IPS-18a (cell line): Measurements from ENCODE around the gene RPH3AL.

ENCODE experiments used
- H3K27ac ChIP-seq: one replicate; pipeline ENCODE4 v1.5.1; 2013; ENCODE audit warnings: low read length
- H3K27me3 ChIP-seq: one replicate; pipeline ENCODE4 v1.6.1; 2013; ENCODE audit warnings: mild to moderate bottlenecking, low read length; ENCODE audit not compliant: control insufficient read depth, insufficient read depth
- H3K36me3 ChIP-seq: one replicate; pipeline ENCODE4 v1.6.1; 2013; ENCODE audit warnings: low read depth, low read length; ENCODE audit not compliant: control insufficient read depth
- H3K4me1 ChIP-seq: one replicate; pipeline ENCODE4 v1.6.1; 2013; ENCODE audit warnings: low read depth, low read length; ENCODE audit not compliant: control insufficient read depth
- H3K4me3 ChIP-seq: one replicate; pipeline ENCODE4 v1.5.1; 2013; ENCODE audit warnings: low read length
- H3K9ac ChIP-seq: one replicate; pipeline ENCODE4 v1.6.1; 2013; ENCODE audit warnings: mild to moderate bottlenecking, low read length, moderate library complexity
- H3K9me3 ChIP-seq: one replicate; pipeline ENCODE4 v1.6.1; 2013; ENCODE audit warnings: low read depth, low read length; ENCODE audit not compliant: control insufficient read depth

The RPH3AL gene, protein sequence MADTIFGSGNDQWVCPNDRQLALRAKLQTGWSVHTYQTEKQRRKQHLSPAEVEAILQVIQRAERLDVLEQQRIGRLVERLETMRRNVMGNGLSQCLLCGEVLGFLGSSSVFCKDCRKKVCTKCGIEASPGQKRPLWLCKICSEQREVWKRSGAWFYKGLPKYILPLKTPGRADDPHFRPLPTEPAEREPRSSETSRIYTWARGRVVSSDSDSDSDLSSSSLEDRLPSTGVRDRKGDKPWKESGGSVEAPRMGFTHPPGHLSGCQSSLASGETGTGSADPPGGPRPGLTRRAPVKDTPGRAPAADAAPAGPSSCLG

DNA sequence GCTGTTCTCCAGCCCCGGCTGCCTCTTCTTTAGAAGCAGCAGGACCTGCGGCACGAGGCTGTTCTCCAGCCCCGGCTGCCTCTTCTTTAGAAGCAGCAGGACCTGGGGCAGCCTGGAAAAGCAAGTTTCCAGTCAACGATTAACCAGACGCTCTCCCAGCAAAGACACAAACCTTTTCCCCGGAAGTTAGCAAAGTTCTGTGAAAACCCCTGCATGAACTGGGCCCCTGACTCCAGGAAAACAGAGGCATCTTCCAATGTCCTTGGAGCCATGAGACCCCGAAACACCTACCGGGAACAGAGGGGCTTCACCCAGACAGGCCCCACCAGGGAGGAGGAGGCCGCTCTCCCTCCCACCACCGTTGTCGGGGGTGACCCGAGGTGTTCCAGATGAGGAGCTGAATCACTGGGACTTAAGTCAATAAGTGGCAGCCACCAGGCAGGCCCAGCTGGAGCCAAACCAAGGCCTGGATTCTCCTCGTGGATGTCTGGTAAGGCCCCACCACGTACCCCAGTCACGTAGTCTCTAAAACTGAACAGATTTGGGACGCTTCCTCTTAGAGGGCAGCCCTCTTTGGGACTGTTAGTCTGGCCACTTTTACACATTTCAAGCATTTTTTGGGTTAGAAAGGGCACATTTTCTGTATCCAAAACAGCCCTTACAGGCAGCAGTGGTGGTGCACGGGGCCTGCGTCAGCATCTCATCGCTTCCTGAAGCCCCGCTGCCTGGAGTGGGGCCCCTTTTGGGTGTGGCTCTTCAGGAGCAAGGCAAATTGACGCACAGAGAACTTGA, at the start of gene RPH3AL:
Gene RPH3AL (minus strand): TSS at position 387 of the 792 bp plus-strand sequence. CDS start 25,264 bp downstream, outside the sequence.
- H3K9me3 ChIP-seq = no peaks in the 10 kb centered on the region
- no peak within 1 kb of the TSS for H3K9ac ChIP-seq
- H3K4me3 ChIP-seq = no peak within 1 kb of the TSS
- no peaks in the 10 kb centered on the region for H3K27me3 ChIP-seq
- H3K27ac ChIP-seq = no peak within 1 kb of the TSS
- H3K36me3 ChIP-seq = no peaks in the 10 kb centered on the region
- H3K4me1 ChIP-seq = peaks cover 6% of the 10 kb centered on the region

DNA sequence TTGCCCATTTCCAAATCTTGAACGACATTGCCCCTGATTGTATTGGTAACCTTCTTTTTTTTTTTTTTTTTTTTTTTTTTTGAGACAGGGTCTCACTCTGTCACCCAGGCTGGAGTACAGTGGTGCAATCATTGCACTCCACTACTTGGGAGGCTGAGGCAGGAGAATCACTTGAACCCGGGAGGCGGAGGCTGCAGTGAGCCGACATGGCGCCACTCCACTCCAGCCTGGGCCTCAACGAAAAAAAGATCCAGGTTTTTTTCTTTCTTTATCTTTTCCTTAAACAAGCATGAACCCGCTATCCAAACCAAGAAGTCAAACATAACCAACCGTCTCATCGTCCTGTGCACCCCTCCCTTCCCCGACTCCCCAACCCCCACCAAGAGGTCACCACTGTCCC, 47.6 kb upstream of the RPH3AL start:
- Histone ChIP-seq H3K9ac (no peak overlapping the region), H3K4me3 (no peak overlapping the region), H3K4me1 (no peaks in the 10 kb centered on the region), H3K9me3 (no peaks in the 10 kb centered on the region), H3K27me3 (no peaks in the 10 kb centered on the region), H3K27ac (no peak overlapping the region), H3K36me3 (no peaks in the 10 kb centered on the region)

DNA sequence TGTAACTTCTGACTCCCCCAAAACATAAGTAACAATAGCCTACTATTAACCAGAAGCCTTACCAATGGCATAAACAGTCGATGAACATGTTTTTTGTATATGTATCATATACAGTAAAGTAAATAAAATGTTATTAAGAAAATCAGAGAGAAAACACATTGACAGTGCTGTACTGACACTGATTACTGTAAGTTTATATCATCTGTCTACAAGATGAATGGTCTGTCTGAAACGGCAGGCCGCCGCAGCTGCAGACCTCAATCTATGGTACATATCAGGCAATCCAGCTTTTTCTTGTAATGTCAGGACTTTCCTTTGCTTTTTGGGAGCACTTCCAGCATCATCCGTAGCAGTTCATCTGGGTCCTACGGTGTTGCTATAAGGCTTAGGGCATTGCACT, 44.2 kb upstream of the RPH3AL start:
- Histone ChIP-seq H3K36me3 (no peaks in the 10 kb centered on the region), H3K27ac (no peak overlapping the region), H3K9me3 (no peaks in the 10 kb centered on the region), H3K4me1 (no peaks in the 10 kb centered on the region), H3K4me3 (no peak overlapping the region), H3K27me3 (no peaks in the 10 kb centered on the region), H3K9ac (no peak overlapping the region)

DNA sequence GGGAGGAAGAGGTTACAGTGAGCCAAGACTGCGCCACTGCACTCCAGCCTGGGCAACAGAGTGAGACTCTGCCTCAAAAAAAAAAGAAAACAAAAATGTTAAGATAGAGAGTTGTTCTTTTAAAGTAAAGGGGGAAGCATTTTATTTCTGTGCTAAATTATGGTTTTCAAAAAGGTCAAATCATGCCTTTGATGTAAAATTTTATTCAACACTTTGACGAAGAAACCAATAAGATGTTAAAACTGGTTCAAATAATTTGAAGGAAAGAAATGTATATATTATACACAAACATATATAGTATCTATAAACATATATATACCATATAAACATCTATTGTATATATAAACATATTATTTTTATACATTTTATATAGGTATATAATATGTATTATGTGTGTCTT, 43.4 kb upstream of the RPH3AL start:
- Histone ChIP-seq H3K27ac (no peak overlapping the region), H3K9ac (no peak overlapping the region), H3K36me3 (no peaks in the 10 kb centered on the region), H3K4me1 (no peaks in the 10 kb centered on the region), H3K9me3 (no peaks in the 10 kb centered on the region), H3K27me3 (no peaks in the 10 kb centered on the region), H3K4me3 (no peak overlapping the region)

DNA sequence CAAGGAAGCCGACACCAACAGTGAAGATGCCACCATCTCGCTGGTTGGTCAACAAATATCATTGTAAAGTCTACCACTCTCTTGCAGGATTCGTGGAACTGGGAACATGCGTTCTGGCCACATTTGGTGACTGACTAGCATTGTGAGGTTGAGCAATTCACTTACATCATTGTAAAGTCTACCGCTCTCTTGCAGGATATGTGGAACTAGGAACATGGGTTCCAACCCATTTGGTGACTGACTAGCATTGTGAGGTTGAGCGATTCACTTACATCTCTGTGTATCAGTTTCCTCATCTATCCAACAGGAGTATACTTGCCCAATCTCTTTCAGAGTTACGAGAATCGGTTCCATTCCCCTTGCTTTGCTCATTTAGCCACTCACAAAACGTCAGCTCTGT, 42.6 kb upstream of the RPH3AL start:
- Histone ChIP-seq H3K4me1 (no peaks in the 10 kb centered on the region), H3K9me3 (no peaks in the 10 kb centered on the region), H3K27me3 (no peaks in the 10 kb centered on the region), H3K36me3 (no peaks in the 10 kb centered on the region), H3K4me3 (no peak overlapping the region), H3K27ac (no peak overlapping the region), H3K9ac (no peak overlapping the region)

DNA sequence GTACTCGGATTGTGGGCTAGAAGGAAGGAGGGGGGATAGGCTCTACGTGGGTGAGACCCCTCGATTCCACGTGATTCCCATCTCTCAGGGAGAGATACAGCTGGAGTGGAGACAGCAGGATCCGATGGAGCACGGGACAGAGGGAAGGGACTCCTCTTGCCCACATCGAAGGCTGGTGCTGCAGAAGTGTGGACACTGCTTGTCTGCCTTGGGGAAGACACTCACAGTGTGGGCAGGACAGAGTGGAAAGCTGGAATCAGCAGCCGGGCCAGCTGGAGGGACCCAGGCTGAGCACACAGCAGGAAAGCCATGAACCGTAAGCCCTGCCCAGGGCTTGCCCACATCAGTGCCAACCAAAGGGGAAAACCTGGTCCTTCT, 42.1 kb upstream of the RPH3AL start:
- H3K27ac ChIP-seq = no peak overlapping the region
- H3K27me3 ChIP-seq = no peaks in the 10 kb centered on the region
- no peaks in the 10 kb centered on the region for H3K9me3 ChIP-seq
- H3K9ac ChIP-seq = no peak overlapping the region
- H3K36me3 ChIP-seq = no peaks in the 10 kb centered on the region
- no peak overlapping the region for H3K4me3 ChIP-seq
- H3K4me1 ChIP-seq = no peaks in the 10 kb centered on the region

DNA sequence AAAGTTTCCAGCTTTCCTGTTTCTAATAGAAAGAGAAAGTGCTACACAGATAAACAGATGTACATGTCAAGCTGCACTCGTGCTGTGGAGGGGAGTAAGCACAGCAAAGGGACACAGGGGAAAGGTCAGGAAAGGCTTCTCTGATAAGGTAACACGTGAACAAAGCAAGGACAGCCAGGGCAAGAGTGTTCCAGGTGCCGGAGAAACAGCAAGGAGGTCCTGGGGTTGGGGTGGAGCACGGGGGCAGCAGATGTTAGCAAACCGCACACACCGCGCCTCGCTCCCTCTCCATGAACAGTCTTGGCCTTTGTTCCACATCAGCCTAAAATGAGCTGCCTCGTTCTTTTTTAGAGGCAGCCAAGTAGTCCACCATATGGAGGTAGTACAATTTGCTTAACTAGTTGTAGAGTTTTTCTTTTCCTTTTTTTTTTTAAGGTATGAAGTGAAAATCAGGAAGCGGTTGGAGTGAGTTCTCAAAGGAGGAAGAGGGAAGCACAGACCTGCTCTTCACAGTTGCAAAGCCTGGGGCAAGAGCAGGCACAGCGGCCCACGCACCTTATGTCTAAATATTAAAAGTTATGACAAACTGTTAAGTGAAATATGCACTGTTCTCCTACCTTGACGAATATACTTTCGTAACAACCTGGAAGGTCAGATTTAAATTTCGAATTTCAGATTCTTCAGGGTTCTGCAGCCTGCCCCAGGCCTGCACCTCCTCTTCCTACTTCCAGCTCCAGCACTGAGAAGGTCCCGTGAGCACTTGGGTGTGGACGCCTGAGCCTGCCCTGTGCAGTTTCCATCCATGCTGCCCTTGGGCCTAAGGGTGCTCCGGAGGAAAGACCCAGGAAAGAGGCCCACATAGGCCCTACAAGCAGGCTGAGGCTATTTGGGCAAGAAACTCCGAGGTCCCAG, 41.5 kb upstream of the RPH3AL start:
- Histone ChIP-seq H3K36me3 (no peaks in the 10 kb centered on the region), H3K9ac (no peak overlapping the region), H3K4me3 (no peak overlapping the region), H3K27me3 (no peaks in the 10 kb centered on the region), H3K4me1 (no peaks in the 10 kb centered on the region), H3K27ac (no peak overlapping the region), H3K9me3 (no peaks in the 10 kb centered on the region)

DNA sequence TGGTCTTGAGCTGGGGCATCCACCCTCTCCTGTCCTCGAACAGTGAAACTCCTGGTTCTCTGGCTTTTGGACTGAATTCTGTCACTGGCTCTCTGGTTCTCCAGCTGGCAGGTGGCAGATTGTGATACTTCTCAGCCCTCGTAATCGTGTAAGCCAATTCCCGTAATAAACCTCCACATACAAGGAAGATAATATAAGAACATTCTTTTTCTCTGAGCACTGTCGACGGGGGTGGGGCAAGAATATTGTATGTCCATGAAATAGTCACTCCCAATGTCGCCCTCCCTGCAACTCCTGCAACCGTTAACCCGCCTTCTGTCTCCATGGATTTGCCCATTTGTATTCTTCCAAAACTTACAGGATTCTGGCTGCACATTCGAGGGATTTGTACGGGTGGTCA, 39.2 kb upstream of the RPH3AL start:
- no peaks in the 10 kb centered on the region for H3K36me3 ChIP-seq
- H3K9ac ChIP-seq = no peak overlapping the region
- H3K27ac ChIP-seq = no peak overlapping the region
- peaks cover under 1% of the 10 kb centered on the region for H3K4me1 ChIP-seq
- H3K27me3 ChIP-seq = peaks cover 18% of the 10 kb centered on the region
- no peak overlapping the region for H3K4me3 ChIP-seq
- no peaks in the 10 kb centered on the region for H3K9me3 ChIP-seq

DNA sequence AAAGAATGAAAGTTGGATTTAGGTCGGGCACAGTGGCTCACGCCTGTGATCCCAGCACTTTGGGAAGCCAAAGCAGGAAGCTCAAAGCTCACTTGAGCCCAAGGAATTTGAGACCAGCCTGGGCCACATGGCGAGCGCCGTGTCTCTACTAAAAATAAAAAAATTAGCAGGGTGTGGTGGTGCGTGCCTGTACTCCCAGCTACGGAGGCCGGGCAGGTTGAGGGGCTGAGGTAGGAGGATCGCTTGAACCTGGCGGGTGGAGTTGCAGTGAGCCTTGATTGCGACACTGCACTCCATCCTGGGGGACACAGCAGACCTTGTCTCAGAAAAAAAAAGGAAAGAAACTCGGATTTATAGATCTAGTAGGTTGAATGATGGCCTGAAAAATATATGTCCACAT, 37.4 kb upstream of the RPH3AL start:
- H3K36me3 ChIP-seq = no peaks in the 10 kb centered on the region
- H3K4me1 ChIP-seq = peaks cover 2% of the 10 kb centered on the region
- H3K9ac ChIP-seq = no peak overlapping the region
- no peaks in the 10 kb centered on the region for H3K9me3 ChIP-seq
- peaks cover 28% of the 10 kb centered on the region for H3K27me3 ChIP-seq
- no peak overlapping the region for H3K27ac ChIP-seq
- H3K4me3 ChIP-seq = no peak overlapping the region

DNA sequence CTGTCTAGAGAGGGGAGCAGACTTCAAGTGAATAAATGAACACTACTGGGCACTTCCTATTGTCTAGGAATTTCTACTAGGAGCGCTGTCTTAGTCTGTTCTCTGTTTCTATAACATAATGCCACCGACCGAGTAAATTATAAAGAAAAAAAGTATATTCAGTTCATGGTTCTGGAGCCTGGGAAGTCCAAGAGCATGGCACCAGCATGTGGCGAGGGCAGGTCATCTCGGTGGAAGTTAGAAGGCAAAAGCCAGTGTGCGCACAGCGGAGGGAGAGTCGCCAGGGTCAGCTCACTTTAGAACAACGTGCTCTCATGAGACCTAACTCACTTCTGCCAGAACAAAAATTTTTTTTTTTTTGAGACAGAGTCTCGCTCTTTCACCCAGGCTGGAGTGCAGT, 35.5 kb upstream of the RPH3AL start:
- peaks cover 16% of the 10 kb centered on the region for H3K4me1 ChIP-seq
- H3K9me3 ChIP-seq = no peaks in the 10 kb centered on the region
- H3K27me3 ChIP-seq = peaks cover 48% of the 10 kb centered on the region
- H3K27ac ChIP-seq = no peak overlapping the region
- no peak overlapping the region for H3K4me3 ChIP-seq
- no peaks in the 10 kb centered on the region for H3K36me3 ChIP-seq
- H3K9ac ChIP-seq = no peak overlapping the region

DNA sequence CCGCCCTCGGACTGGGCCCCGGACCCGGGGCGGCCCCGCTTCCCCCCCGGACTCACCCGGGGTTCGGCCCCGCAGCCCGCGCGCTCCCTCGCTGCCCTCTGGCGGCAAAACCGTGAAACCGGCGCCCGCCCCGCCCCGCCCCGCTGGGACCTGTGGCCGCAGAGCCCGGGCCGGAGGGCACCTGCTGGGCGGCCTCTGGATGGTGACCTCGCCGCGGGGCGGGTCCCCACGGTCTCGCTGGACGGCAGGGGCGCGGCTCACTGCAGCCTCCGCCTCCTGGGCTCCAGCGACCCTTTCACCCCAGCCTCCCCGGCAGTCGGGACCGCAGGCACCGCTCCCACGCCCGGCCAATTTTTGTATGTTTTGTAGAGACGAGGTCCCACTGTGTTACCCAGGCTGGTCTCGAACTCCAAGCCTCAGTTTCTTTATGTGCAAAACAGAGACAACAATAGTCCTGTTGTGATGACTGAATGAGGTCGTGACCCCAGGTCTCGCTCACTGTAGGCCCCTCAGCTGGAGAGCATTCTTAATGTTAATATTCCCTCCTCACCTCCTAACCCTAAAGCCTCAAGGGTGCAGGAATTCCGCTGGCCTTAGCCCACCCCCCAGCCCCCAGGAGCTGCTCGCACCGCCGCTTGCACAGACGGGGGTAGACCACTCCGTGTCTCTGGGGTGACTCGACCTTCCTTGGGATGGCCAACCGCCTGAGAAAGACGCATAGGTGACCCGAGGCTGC, 33.7 kb upstream of the RPH3AL start:
- Histone ChIP-seq H3K27ac (no peak overlapping the region), H3K4me1 (peaks cover 28% of the 10 kb centered on the region), H3K4me3 (peak overlapping the region; percentile 13), H3K9ac (no peak overlapping the region), H3K36me3 (no peaks in the 10 kb centered on the region), H3K9me3 (no peaks in the 10 kb centered on the region), H3K27me3 (peaks cover 57% of the 10 kb centered on the region)
